ENCODE data around the gene SLC5A2.
A peak's percentile ranks its signal among the peaks of the same experiment; 100 is the strongest.

Gene SLC5A2

GRCh38 chr16:31507617-31507928 lies 24.6 kb downstream of the SLC5A2 start:
- Histone ChIP-seq H3K27ac (ENCODE audit: extremely low read depth, low read depth, low read length) (peak overlapping the region; percentile 68; the same call in 1 of the 2 replicates), H3K4me3 (ENCODE audit: low read depth, low read length) (peak overlapping the region; percentile 97), H3K4me1 (ENCODE audit: control insufficient read depth, insufficient read depth, low read length) (no peaks in the 10 kb centered on the region), H3K36me3 (ENCODE audit: control insufficient read depth in 2 of 2, insufficient read depth in 1 of 2, low read length in 2 of 2) (peaks cover 0 to 7% of the 10 kb centered on the region in 2 experiments; a peak in 2 of 3 replicates), H3K9me3 (ENCODE audit: control insufficient read depth, insufficient read depth, low read depth, low read length) (no peaks in the 10 kb centered on the region)
- TF ChIP-seq EGR2 (tag by site-specific recombination; IDR thresholded peaks at IDR 0.05; ENCODE audit: low read depth) = no peak
- ChIA-PET CTCF (interaction anchor here (0.7 to 1.5 kb wide), 3 partner anchors 9 to 361 kb away, joined by 3 to 5 read pairs (median 4); no protein-coding TSS in a partner anchor), POLR2A (interaction anchor here (0.9 to 2.1 kb wide), 10 partner anchors 9 to 366 kb away, joined by 3 to 7 read pairs (median 4); partner anchors contain the start of genes ARMC5, FUS and ZNF267)

- Histone ChIP-seq H3K9me3 (ENCODE audit: control insufficient read depth, insufficient read depth, low read depth, low read length) (no peaks in the 10 kb centered on the region), H3K36me3 (ENCODE audit: control insufficient read depth in 2 of 2, insufficient read depth in 1 of 2, low read length in 2 of 2) (peaks cover 0 to 7% of the 10 kb centered on the region in 2 experiments; a peak in 2 of 3 replicates), H3K4me1 (ENCODE audit: control insufficient read depth, insufficient read depth, low read length) (no peaks in the 10 kb centered on the region), H3K27ac (ENCODE audit: extremely low read depth, low read depth, low read length) (peak within 1 kb of the TSS; percentile 68), H3K4me3 (ENCODE audit: low read depth, low read length) (peak within 1 kb of the TSS; percentile 97)
- CTCF ChIA-PET = interaction anchor here (0.7 to 1.5 kb wide), 2 partner anchors 50 to 361 kb away, joined by 4 to 5 read pairs; no protein-coding TSS in a partner anchor
- POLR2A ChIA-PET = interaction anchor here (0.9 to 2.1 kb wide), 9 partner anchors 10 to 328 kb away, joined by 3 to 7 read pairs (median 3); partner anchors contain the start of genes ARMC5 and FUS
- TF ChIP-seq ZNF658 (tag by site-specific recombination; IDR thresholded peaks at IDR 0.05) (no peak), MZF1 (tag by site-specific recombination; IDR thresholded peaks at IDR 0.05; ENCODE audit: borderline replicate concordance) (no peak), ZFHX2 (tag by site-specific recombination; conservative IDR thresholded peaks at IDR 0.05) (0 out of 2 replicates have a peak, but pooled peaks have one; percentile 16), ZNF114 (tag by site-specific recombination; IDR thresholded peaks at IDR 0.05) (no peak), GLI4 (tag by site-specific recombination; IDR thresholded peaks at IDR 0.05) (0 out of 2 replicates have a peak, but pooled peaks have one; percentile 10), ZNF585B (tag by site-specific recombination; IDR thresholded peaks at IDR 0.05) (no peak), ZNF302 (tag by site-specific recombination; IDR thresholded peaks at IDR 0.05; ENCODE audit: low read depth) (no peak), ZNF223 (tag by site-specific recombination; IDR thresholded peaks at IDR 0.05) (no peak), ZNF654 (tag by site-specific recombination; IDR thresholded peaks at IDR 0.05; ENCODE audit: low read depth) (no peak), ZNF600 (tag by site-specific recombination; IDR thresholded peaks at IDR 0.05) (0 out of 2 replicates have a peak, but pooled peaks have one; percentile 33), ZNF202 (tag by site-specific recombination; IDR thresholded peaks at IDR 0.05; ENCODE audit: borderline replicate concordance) (no peak), ZNF76 (tag by site-specific recombination; IDR thresholded peaks at IDR 0.05; ENCODE audit: borderline replicate concordance, low read depth) (peak; percentile 57), PRDM1 (tag by site-specific recombination; IDR thresholded peaks at IDR 0.05) (no peak), ZNF837 (tag by site-specific recombination; IDR thresholded peaks at IDR 0.05) (no peak), ZNF404 (tag by site-specific recombination; IDR thresholded peaks at IDR 0.05) (no peak), ZNF514 (tag by site-specific recombination; IDR thresholded peaks at IDR 0.05) (no peak), YY1 (tag by site-specific recombination; IDR thresholded peaks at IDR 0.05) (peak; percentile 72; the same call in 1 of the 2 replicates), ZNF670 (tag by site-specific recombination; IDR thresholded peaks at IDR 0.05; ENCODE audit: low read depth) (no peak), ZNF548 (tag by site-specific recombination; IDR thresholded peaks at IDR 0.05) (no peak), ZNF501 (tag by site-specific recombination; IDR thresholded peaks at IDR 0.05) (peak; percentile 62; the same call in 1 of the 2 replicates), ZNF843 (tag by site-specific recombination; IDR thresholded peaks at IDR 0.05) (0 out of 2 replicates have a peak, but pooled peaks have one; percentile 29), KLF17 (tag by site-specific recombination; IDR thresholded peaks at IDR 0.05) (0 out of 2 replicates have a peak, but pooled peaks have one; percentile 21), ZBTB20 (tag by site-specific recombination; IDR thresholded peaks at IDR 0.05) (peak; percentile 97), MYNN (tag by site-specific recombination; IDR thresholded peaks at IDR 0.05; ENCODE audit: borderline replicate concordance) (no peak), KLF9 (tag by site-specific recombination; IDR thresholded peaks at IDR 0.05; ENCODE audit: low read depth) (peak; percentile 87), ZNF121 (tag by site-specific recombination; IDR thresholded peaks at IDR 0.05) (no peak), ZNF335 (tag by site-specific recombination; conservative IDR thresholded peaks at IDR 0.05) (peak; percentile 92), KLF1 (tag by site-specific recombination; IDR thresholded peaks at IDR 0.05) (peak; percentile 46; the same call in 1 of the 2 replicates)
- TF ChIP-seq, protein P1, sequence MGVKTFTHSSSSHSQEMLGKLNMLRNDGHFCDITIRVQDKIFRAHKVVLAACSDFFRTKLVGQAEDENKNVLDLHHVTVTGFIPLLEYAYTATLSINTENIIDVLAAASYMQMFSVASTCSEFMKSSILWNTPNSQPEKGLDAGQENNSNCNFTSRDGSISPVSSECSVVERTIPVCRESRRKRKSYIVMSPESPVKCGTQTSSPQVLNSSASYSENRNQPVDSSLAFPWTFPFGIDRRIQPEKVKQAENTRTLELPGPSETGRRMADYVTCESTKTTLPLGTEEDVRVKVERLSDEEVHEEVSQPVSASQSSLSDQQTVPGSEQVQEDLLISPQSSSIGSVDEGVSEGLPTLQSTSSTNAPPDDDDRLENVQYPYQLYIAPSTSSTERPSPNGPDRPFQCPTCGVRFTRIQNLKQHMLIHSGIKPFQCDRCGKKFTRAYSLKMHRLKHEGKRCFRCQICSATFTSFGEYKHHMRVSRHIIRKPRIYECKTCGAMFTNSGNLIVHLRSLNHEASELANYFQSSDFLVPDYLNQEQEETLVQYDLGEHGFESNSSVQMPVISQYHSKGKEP (tag by site-specific recombination; IDR thresholded peaks at IDR 0.05) = peak; percentile 43; the same call in 1 of the 2 replicates
- TF ChIP-seq, protein P2, sequence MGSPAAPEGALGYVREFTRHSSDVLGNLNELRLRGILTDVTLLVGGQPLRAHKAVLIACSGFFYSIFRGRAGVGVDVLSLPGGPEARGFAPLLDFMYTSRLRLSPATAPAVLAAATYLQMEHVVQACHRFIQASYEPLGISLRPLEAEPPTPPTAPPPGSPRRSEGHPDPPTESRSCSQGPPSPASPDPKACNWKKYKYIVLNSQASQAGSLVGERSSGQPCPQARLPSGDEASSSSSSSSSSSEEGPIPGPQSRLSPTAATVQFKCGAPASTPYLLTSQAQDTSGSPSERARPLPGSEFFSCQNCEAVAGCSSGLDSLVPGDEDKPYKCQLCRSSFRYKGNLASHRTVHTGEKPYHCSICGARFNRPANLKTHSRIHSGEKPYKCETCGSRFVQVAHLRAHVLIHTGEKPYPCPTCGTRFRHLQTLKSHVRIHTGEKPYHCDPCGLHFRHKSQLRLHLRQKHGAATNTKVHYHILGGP (tag by site-specific recombination; IDR thresholded peaks at IDR 0.05) = no peak
These were observed 25.2 kb downstream of the SLC5A2 start, which contains the start of gene RUSF1 for GRCh38 chr16:31507929-31508705. RUSF1 (minus strand) TSS chr16:31508391; CDS start chr16:31508373, 18 bp downstream.
